Stimulated activated CD4-positive, alpha-beta T cell treated with anti-CD3 and anti-CD28 coated beads, Interleukin-2, amount 100 ng/mL, for 4 hours (primary cell): ENCODE measurements around the gene ADRM1.

Source experiments
- DNase-seq: peaks from one replicate; pipeline ENCODE4 v3.0.0-alpha.2; 2020; ENCODE audit warnings: low read depth

The ADRM1 gene

GRCh38 chr20:62281161-62281933 is 21.4 kb upstream of the ADRM1 start:
- no peak for DNase-seq

GRCh38 chr20:62282103-62282502 is 20.7 kb upstream of the ADRM1 start:
- no peak for DNase-seq

GRCh38 chr20:62282877-62283503 is 19.8 kb upstream of the ADRM1 start:
- no peak for DNase-seq

GRCh38 chr20:62284448-62284847 is 18.3 kb upstream of the ADRM1 start:
- no peak for DNase-seq

GRCh38 chr20:62285151-62285550 is 17.6 kb upstream of the ADRM1 start:
- no peak for DNase-seq

GRCh38 chr20:62285722-62286121 is 17.1 kb upstream of the ADRM1 start:
- no peak for DNase-seq

- no peak for DNase-seq
Observed at GRCh38 chr20:62286493-62287064, 16.2 kb upstream of the ADRM1 start.

- DNase-seq = no peak
Observed at GRCh38 chr20:62287129-62287528, 15.7 kb upstream of the ADRM1 start.

- DNase-seq = no peak
Observed at GRCh38 chr20:62287759-62288534, 14.8 kb upstream of the ADRM1 start.

- no peak for DNase-seq
Observed at GRCh38 chr20:62288535-62289105, 14.2 kb upstream of the ADRM1 start.

- DNase-seq = no peak
Observed at GRCh38 chr20:62289131-62289530, 13.7 kb upstream of the ADRM1 start.

- DNase-seq = no peak
Observed at GRCh38 chr20:62289898-62290297, 12.9 kb upstream of the ADRM1 start.

GRCh38 chr20:62291251-62292066 is 11.3 kb upstream of the ADRM1 start:
- no peak for DNase-seq

GRCh38 chr20:62292108-62292507 is 10.7 kb upstream of the ADRM1 start:
- no peak for DNase-seq

- no peak for DNase-seq
Observed at GRCh38 chr20:62293111-62293784, 9.5 kb upstream of the ADRM1 start.

GRCh38 chr20:62293946-62294345 is 8.9 kb upstream of the ADRM1 start:
- no peak for DNase-seq

- no peak for DNase-seq
Observed at GRCh38 chr20:62294516-62294915, 8.3 kb upstream of the ADRM1 start.

- no peak for DNase-seq
Observed at GRCh38 chr20:62296724-62297448, 5.9 kb upstream of the ADRM1 start.

- DNase-seq = no peak
Observed at GRCh38 chr20:62297449-62298227, 5.2 kb upstream of the ADRM1 start.
